Hematopoietic multipotent progenitor cell treated with erythropoietin and hydrocortisone succinate and interleukin-3 and kit ligand, for 6 days (in vitro differentiated cells): ENCODE data around the gene UPK3BL2.
"Not testable (repeated sequence)": the region's sequence is repeated elsewhere in the genome, so short reads cannot be mapped to it uniquely, and the experiment has no call there.

ENCODE experiments used
- DNase-seq: peaks from one replicate; pipeline ENCODE4 v3.0.0-alpha.2; 2015

UPK3BL2 gene, protein sequence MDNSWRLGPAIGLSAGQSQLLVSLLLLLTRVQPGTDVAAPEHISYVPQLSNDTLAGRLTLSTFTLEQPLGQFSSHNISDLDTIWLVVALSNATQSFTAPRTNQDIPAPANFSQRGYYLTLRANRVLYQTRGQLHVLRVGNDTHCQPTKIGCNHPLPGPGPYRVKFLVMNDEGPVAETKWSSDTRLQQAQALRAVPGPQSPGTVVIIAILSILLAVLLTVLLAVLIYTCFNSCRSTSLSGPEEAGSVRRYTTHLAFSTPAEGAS

GRCh38 chr7:102543596-102543995 is at the start of gene UPK3BL2:
TSS of gene UPK3BL2 (minus strand) at chr7:102543696. CDS start at chr7:102543636, 60 bp downstream.
- not testable (repeated sequence) for DNase-seq

DNA sequence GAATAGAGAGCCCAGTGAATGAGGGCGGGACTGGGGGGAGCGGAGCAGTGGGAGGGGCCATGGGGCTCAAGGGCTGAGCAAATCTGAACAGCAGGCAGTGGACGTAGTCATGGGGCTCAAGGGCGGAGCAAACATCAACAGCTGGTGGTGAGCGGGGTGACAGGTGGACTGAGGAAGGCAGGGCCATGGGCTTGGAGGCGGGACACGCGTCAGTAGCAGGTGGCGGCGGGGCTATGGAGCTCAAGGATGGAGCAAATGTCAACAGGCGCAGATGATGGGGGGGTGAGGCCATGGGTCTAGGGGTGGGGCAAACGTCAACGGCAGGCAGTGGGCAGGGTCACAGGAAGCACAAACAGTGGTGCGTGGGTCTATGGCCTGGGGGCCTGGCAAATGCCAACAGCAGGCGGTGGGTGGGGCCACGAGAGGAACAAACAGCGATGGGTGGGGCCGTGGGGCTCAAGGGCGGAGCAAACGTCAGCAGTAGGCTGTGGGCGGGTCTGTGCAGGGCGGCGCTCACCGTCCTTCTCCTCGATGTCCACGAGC is 49.1 kb upstream of the UPK3BL2 start:
- DNase-seq = not testable (repeated sequence)

- not testable (repeated sequence) for DNase-seq
These were observed 46.4 kb upstream of the UPK3BL2 start for GRCh38 chr7:102589857-102590256.

DNA sequence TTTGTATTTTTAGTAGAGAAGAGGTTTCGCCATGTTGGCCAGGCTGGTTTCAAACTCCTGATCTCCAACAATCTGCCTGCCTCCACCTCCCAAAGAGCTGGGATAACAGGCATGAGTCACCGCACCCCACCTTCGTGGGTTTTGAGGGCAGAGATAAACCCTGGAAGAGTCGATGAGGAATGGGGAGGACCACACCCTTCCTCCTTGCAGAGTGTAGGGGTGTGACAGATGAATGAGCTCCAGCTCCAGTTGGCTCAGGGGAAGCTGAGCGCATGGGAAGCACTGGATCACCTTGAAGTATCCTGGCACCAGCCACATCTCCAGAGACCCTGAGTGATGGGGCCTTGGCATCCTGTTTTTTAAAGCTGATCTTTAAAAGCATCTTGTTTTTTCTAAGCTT is 40.0 kb upstream of the UPK3BL2 start:
- DNase-seq = not testable (repeated sequence)

DNA sequence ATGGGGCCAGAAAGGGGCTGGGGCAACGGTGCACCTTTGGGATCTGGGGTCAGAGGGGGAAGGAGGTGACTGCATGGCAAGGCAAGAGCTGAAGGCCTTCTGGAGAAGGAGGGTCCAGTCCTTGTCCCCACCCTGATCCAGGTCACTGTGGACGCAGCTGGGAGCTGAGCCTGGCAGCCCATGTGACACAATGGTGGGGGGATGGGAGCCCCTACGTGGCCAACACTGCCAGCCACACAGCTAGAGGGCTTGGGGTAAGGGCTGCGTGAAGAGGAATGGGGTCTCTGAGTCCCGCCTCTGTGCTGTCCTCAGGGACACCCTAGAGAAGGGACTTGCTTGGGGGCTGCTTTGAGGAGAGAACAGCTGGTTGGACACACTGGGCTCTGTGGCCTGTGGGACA is 38.2 kb upstream of the UPK3BL2 start:
- not testable (repeated sequence) for DNase-seq

DNA sequence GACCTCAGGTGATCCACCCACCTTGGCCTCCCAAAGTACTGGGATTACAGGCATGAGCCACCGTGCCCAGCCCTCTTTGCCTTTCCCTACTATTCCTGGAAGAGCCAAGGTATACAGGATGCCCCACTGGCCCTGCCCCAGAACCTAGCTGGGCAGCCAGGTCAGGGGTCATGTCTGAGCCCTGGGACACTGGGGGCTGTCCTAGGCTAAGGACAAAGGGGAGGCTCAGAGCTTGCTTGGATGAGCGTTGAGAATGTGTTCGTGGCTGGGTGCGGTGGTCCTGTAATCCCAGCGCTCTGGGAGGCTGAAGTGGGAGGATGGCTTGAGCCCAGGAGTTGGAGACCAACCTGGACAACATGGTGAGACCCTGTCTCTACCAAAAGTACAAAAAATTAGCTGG is 35.0 kb upstream of the UPK3BL2 start:
- not testable (repeated sequence) for DNase-seq

GRCh38 chr7:102577315-102578240 is 34.1 kb upstream of the UPK3BL2 start:
- not testable (repeated sequence) for DNase-seq

DNA sequence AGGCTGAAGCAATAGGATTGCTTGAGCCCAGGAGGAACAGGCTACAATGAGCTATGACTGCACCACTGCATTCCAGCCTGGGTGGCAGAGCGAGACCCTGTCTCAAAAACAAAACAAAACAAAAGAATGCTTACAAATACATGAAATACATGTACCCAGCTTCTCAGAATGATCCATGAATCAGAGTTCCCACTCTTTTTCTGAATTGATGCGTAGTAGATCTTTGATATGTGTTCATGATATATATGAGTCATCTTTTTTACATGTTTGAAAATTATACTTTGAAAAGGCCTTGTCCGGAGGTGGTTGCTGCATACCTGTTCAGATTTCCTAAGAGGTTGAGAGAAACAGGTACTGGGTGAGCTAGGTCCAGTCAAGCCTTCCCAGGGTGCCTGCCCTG is 32.9 kb upstream of the UPK3BL2 start:
- not testable (repeated sequence) for DNase-seq

GRCh38 chr7:102574607-102575006 is 31.1 kb upstream of the UPK3BL2 start:
- not testable (repeated sequence) for DNase-seq

- DNase-seq = peak; percentile 90
These were observed 29.1 kb upstream of the UPK3BL2 start, which contains the start of gene POLR2J3 for GRCh38 chr7:102572261-102573239. TSS of gene POLR2J3 (minus strand) at chr7:102572583. CDS start at chr7:102572521, 62 bp downstream.

GRCh38 chr7:102568620-102569019 is 25.1 kb upstream of the UPK3BL2 start:
- not testable (repeated sequence) for DNase-seq

DNA sequence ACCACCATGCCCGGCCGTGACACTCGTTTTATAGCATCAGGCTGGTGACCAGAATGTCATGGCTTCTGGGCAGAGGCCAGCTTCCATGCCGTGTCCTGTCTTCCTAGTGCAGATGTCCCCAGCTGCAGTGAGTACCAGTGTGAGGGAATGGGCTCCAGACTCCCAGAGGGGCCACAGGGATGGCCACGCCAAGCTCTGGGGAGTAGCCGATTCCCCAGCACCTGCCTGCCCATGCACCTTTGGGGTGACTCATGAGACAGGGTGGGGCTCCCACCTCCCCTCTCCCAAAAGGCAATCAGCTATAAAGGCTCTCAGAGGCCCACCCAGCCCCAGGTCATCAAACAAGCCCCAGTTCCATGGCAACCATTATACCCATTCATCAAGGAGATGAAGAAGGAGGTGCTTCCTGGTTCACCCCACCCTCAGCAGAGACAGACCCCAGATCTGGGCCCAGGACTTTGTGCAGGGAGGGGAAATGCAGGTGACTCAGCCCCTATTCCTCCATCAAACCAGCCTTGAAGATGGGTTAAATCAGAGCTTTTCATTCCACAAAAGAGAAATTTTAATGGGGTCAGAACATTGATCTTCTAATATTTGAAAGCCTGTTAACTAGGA is 7.4 kb upstream of the UPK3BL2 start, which contains the start of gene SPDYE2:
Gene SPDYE2, plus strand, starts transcription at position 419 of the 615 bp plus-strand sequence. CDS start 2,030 bp downstream, outside the sequence.
- DNase-seq = not testable (repeated sequence)

DNA sequence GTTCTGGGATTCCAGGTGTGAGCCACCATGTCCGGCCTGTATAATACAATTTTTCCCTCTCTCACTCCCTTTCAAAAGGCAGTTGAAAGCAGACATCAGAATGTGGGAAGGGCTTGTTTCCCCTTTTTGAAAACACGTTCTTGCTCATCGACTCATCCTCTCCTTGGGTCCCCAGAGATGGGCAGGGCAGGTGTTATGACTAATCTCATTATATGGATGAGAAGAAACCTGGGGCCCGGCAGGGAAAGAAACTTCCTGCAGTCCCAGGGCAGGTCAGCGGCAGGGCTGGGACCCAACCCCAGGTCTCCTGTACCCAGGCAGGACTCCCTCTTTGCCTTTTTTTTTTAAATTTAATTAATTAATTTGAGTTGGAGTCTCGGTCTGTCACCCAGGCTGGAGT is 2.9 kb upstream of the UPK3BL2 start:
- DNase-seq = not testable (repeated sequence)

GRCh38 chr7:102545288-102545687 is 1.8 kb upstream of the UPK3BL2 start:
- not testable (repeated sequence) for DNase-seq

DNA sequence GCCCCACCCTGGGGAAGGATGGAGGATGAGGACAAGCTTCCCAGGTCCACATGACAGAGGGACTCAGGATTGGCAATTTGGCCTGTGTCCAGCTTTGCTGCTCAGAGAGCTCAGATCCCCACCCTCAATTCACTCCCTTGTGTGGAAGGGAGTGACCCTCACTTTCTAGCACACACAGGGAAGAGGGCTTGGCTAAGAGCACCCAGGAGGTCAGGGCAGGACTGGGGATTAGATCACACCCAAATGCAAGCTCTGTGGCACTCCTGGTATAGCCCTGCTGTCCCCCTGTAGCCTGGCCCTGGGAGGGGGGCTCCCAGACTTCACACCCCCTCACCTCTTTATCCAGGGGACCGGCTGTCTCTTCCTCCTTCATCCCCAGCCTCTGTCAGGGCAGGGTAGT is 876 bp upstream of the UPK3BL2 start:
- not testable (repeated sequence) for DNase-seq

DNA sequence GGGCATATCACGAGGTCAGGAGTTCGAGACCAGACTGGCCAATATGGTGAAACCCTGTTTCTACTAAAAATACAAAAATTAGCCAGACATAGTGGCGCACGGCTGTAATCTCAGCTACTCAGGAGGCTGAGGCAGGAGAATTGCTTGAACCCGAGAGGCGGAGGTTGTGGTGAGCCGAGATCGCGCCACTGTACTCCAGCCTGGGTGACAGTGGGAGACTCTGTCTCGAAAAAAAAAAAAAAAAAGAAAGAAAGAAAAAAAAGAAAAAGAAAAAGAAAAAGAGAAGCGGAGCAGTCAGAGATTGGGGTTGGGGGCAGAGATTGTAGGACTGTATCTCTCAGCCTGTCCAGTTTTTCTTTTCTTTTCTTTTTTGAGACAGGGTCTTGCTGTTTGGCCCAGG is 725 bp downstream of the UPK3BL2 start:
- not testable (repeated sequence) for DNase-seq

DNA sequence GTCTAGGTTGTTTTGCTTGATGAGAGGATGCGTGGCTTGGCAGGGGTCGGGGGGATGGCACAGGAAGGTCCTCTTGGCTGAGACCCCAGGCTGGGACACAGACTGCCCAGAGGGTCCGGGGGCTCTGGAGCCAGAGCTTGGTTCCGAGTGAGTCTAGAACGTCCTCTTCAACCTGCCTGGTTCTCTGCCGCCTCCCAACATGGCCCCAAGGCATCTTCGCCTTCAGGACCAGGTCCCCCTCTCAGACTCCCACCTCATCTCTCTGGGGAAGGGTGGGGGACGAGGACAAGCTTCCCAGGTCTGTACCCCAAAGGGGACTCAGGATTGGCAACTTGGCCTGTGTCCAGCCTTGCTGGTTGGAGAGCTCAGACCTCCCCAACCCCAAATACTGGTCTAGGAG is 1.4 kb downstream of the UPK3BL2 start:
- DNase-seq = not testable (repeated sequence)

GRCh38 chr7:102540604-102541003 is 2.9 kb downstream of the UPK3BL2 start:
- DNase-seq = not testable (repeated sequence)

GRCh38 chr7:102535062-102535615 is 8.4 kb downstream of the UPK3BL2 start:
- peak; percentile 0 for DNase-seq

GRCh38 chr7:102532127-102532526 is 11.4 kb downstream of the UPK3BL2 start:
- DNase-seq = not testable (repeated sequence)

DNA sequence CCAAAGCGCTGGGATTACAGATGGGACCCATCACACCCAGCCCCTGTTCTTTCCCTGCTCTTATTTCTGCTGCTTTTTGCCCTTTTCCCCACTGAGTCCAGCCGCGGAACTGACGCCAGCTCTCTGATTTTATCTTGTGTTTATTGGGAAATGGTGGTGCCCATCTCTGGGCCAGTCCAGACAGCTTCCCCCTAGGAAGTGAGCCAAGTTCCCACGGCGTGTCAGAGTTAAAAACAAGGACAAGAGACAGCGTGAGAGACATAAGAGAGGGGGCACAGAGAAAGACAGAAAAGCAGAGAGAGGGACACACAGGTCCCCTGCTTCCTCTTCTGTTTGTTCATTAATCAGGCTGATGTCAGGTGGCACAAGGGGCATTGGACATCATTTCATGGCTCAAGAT is 11.9 kb downstream of the UPK3BL2 start:
- not testable (repeated sequence) for DNase-seq
